Epithelial cell of alveolus of lung (primary cell): Measurements from ENCODE around the gene PRAMEF26. TPM values are rescaled to one million over a fixed set of nuclear protein-coding genes. Genes with fewer than 3 reads are reported as not detected.

Experiments
- total RNA-seq: library from RNA; depleted of rRNA; stranded (reverse); fragments of >200 nt; gene quantifications from 2 replicates; pipeline ENCODE4 v1.2.1, GENCODE V29; 2015

The PRAMEF26 gene
- total RNA-seq = not detected in 2 replicates

DNA sequence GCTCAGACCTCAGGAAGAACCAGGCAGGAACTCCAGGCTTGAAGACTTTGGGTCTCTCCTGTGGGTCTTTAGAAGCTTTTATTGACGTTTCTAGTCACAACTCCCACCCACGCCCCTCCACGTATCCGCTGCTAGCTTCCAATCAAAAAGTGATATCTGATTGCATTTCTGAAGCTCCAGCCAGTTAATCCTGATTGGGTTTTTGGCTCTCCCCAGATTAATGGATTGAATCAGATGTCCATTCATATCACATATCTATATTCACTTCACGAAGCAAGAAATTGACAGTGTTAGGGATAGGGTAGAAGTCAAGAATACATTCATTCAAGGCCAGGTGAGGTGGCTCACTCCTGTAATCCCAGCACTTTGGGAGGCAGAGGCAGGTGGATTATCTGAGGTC, at the start of gene PRAMEF26:
TSS of gene PRAMEF26 (minus strand) at position 101 of the 400 bp plus-strand sequence. CDS start 2,914 bp downstream, outside the sequence.

DNA sequence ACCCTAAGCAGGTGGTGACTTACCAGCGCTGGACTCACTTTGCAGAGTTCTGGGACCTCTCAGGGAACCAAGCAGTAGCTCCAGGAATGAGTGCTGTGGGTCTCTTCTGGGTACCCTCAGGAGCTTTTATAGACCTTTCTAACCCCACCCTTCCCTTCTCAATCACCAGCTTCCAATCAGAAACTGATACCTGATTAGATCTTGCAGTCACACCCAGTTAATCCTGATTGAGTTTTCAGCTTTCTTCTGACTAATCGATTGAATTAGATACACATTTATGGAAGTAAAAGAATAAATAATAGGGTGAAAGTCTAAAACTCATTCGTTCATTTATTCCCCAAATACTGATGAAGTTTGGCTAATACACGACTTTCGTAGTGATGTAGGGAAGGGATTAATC, 45.5 kb upstream of the PRAMEF26 start, which contains the start of gene PRAMEF13:
TSS of gene PRAMEF13 (minus strand) at position 101 of the 400 bp plus-strand sequence. CDS start 1,820 bp downstream, outside the sequence.

DNA sequence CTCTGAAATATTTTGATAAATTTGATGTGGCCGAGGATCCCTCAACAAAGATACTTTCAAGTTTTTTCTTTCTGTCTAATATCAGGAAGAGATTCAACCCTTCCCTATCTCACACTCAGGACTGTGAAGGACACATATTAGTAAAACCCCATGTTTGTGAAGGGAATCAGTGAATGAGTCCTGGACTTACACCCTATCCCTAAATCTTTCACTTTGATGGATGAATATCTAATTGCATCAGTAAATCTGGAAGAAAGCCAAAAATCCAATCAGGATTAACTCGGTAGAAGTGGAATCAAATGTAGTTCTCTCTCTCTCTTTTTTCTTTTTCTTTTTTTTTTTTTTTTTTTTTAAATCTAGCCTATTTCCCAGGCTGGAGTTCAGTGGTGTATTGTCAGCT, 15.7 kb upstream of the PRAMEF26 start, which contains the start of gene PRAMEF9:
TSS of gene PRAMEF9 (plus strand) at position 301 of the 400 bp plus-strand sequence. CDS start 3,433 bp downstream, outside the sequence.

DNA sequence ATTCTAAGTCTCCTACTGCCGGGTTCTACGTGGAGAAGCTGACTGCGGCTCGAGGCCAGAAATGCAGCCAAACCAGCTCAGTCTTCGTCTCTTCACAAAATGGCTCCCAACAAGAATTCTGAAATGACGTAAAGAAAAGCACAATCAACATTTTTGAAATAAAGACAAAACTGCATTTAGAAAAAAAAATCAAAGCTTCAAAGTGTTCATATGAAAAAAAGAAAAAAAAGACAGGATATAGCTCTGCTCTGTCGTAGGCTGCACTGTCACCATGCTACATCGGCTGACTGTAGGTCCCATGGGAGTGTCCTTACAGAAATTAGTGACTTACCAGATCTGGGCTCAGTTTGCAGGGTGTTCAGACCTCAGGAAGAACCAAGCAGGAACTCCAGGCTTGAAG, 9.7 kb upstream of the PRAMEF26 start, which contains the start of gene HNRNPCL4:
TSS of gene HNRNPCL4 (minus strand) at position 101 of the 400 bp plus-strand sequence. CDS start 164 bp downstream, outside the sequence.

DNA sequence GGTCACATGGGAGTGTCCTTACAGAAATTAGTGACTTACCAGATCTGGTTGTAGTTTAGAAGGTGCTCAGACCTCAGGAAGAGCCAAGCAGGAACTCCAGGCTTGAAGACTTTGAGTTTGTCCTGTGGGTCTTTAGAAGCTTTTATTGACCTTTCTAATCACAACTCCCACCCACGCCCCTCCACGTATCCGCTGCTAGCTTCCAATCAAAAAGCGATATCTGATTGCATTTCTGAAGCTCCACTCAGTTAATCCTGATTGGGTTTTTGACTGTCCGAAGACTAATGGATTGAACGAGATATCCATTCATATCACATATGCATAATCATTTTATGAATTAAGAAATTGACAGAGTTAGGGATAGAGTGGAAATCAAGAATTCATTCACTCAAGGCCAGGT, 39.1 kb downstream of the PRAMEF26 start, which contains the start of gene HNRNPCL2:
TSS of gene HNRNPCL2 (minus strand) at position 101 of the 400 bp plus-strand sequence. CDS start 454 bp downstream, outside the sequence.

Other genes with a start within 250 kb of the PRAMEF26 start
- not detected in 2 replicates for gene PRAMEF7, start 239.4 kb downstream of the PRAMEF26 start, total RNA-seq
- not detected in 2 replicates for gene PRAMEF6, start 208.4 kb downstream of the PRAMEF26 start, total RNA-seq
- not detected in 2 replicates for gene PRAMEF27, start 99.4 kb downstream of the PRAMEF26 start, total RNA-seq
- gene HNRNPCL3, start 95.2 kb downstream of the PRAMEF26 start, total RNA-seq = not detected in 2 replicates
- gene PRAMEF25, start 85.2 kb downstream of the PRAMEF26 start, total RNA-seq = not detected in 2 replicates
- gene HNRNPCL2, start 39.2 kb downstream of the PRAMEF26 start, total RNA-seq = not detected in 2 replicates
- not detected in 2 replicates for gene HNRNPCL4, start 9.6 kb upstream of the PRAMEF26 start, total RNA-seq
- not detected in 2 replicates for gene PRAMEF9, start 15.8 kb upstream of the PRAMEF26 start, total RNA-seq
- gene PRAMEF13, start 45.4 kb upstream of the PRAMEF26 start, total RNA-seq = not detected in 2 replicates
- not detected in 2 replicates for gene PRAMEF18, start 70.1 kb upstream of the PRAMEF26 start, total RNA-seq
- gene PRAMEF5, start 98.2 kb upstream of the PRAMEF26 start, total RNA-seq = not detected in 2 replicates
- gene PRAMEF8, start 129.1 kb upstream of the PRAMEF26 start, total RNA-seq = not detected in 2 replicates
- not detected in 2 replicates for gene PRAMEF33, start 147.5 kb upstream of the PRAMEF26 start, total RNA-seq
- gene PRAMEF15, start 159.6 kb upstream of the PRAMEF26 start, total RNA-seq = not detected in 2 replicates
- gene PRAMEF14, start 191.1 kb upstream of the PRAMEF26 start, total RNA-seq = not detected in 2 replicates
- gene PRAMEF19, start 215.9 kb upstream of the PRAMEF26 start, total RNA-seq = not detected in 2 replicates
- not detected in 2 replicates for gene PRAMEF17, start 233.6 kb upstream of the PRAMEF26 start, total RNA-seq